Vagina (tissue), 2 donors: ENCODE results near the gene PYDC2. TPM values are rescaled to one million over a fixed set of nuclear protein-coding genes. Genes with fewer than 3 reads are reported as not detected.

ENCODE experiments used
- DNase-seq, 2 donors: peaks; one replicate each; pipeline ENCODE4 v3.0.0-alpha.2; 2017; ENCODE audit errors: extremely low spot score in 2 of 2
- H3K27ac ChIP-seq: fragments of 200-600 bp; sonication (generic); one replicate; pipeline ENCODE4 v1.5.1; 2019
- H3K27me3 ChIP-seq: fragments of 200-600 bp; sonication (generic); one replicate; pipeline ENCODE4 v1.5.1; 2019
- H3K36me3 ChIP-seq, 2 donors: fragments of 200-600 bp; sonication (generic); one replicate each; pipeline ENCODE4 v1.5.1; 2017 to 2019
- H3K4me1 ChIP-seq: fragments of 200-600 bp; sonication (generic); one replicate; pipeline ENCODE4 v1.5.1; 2019
- H3K4me3 ChIP-seq, 2 donors: fragments of 200-600 bp; sonication (generic); 1 replicate in 1 of 2; 2 replicates in 1 of 2; pipeline ENCODE4 v1.5.1; 2016 to 2019
- H3K9me3 ChIP-seq: fragments of 200-600 bp; sonication (generic); one replicate; pipeline ENCODE4 v1.5.1; 2019
- POLR2A ChIP-seq, 2 donors: fragments of 450-650 bp; IDR thresholded peaks; one replicate each; pipeline ENCODE4 v1.6.1; 2017; ENCODE audit warnings: antibody characterized with exemption in 2 of 2, mild to moderate bottlenecking in 2 of 2, moderate library complexity in 2 of 2
- POLR2AphosphoS5 ChIP-seq, 2 donors: sonication (generic); formaldehyde crosslinking; IDR thresholded peaks; one replicate each; pipeline ENCODE4 v1.9.0; 2017; ENCODE audit warnings: antibody characterized with exemption in 2 of 2, mild to moderate bottlenecking in 2 of 2, low read depth in 1 of 2; ENCODE audit not compliant: insufficient read depth in 1 of 2
- intact Hi-C: fragments of 100-400 bp; cut with DNase I; formaldehyde crosslinking; loops from one replicate; pipeline ENCODE4 v1.15.1; 2023
- total RNA-seq: library from RNA; depleted of rRNA; stranded (reverse); fragments of >200 nt; gene quantifications from one replicate; pipeline ENCODE4 v1.2.3, GENCODE V29; 2016
- TF ChIP-seq, protein P1 (sequence below), 3 experiments: fragments of 450-650 bp in 2 of 3; fragments of 200-600 bp in 1 of 3; sonication (generic) in 1 of 3; IDR thresholded peaks; one replicate each; pipeline ENCODE4 v1.5.1; 2017 to 2019; ENCODE audit warnings: antibody characterized with exemption in 3 of 3, mild to moderate bottlenecking in 2 of 3, moderate library complexity in 2 of 3

Gene PYDC2
- total RNA-seq, 1 donor from 2014 or later: not detected

DNA sequence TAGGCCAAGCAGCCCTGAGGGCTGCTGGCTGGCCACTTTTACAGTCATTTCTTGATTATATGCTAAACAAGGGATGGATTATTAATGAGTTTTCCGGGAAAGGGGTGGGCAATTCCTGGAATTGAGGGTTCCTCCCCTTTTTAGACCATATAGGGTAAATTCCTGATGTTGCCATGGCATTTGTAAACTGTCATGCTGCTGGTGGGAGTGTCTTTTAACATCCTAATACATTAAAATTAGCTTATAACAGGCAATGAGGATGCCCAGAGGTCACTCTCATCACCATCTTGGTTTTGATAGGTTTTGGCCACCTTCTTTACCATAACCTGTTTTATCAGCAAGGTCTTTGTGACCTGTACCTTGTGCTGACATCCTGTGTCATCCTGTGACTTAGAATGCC, 11.7 kb upstream of the PYDC2 start:
- H3K27me3 ChIP-seq: no peaks in the 10 kb centered on the region
- H3K9me3 ChIP-seq: no peaks in the 10 kb centered on the region
- TF ChIP-seq POLR2AphosphoS5 (IDR thresholded peaks at IDR 0.05; ENCODE audit: insufficient read depth in 1 of 2, low read depth in 1 of 2): no peak
- TF ChIP-seq, protein P1, sequence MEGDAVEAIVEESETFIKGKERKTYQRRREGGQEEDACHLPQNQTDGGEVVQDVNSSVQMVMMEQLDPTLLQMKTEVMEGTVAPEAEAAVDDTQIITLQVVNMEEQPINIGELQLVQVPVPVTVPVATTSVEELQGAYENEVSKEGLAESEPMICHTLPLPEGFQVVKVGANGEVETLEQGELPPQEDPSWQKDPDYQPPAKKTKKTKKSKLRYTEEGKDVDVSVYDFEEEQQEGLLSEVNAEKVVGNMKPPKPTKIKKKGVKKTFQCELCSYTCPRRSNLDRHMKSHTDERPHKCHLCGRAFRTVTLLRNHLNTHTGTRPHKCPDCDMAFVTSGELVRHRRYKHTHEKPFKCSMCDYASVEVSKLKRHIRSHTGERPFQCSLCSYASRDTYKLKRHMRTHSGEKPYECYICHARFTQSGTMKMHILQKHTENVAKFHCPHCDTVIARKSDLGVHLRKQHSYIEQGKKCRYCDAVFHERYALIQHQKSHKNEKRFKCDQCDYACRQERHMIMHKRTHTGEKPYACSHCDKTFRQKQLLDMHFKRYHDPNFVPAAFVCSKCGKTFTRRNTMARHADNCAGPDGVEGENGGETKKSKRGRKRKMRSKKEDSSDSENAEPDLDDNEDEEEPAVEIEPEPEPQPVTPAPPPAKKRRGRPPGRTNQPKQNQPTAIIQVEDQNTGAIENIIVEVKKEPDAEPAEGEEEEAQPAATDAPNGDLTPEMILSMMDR (IDR thresholded peaks at IDR 0.05): no peak
- TF ChIP-seq POLR2A (IDR thresholded peaks at IDR 0.05): no peak
- intact Hi-C loops: no loop called here
- DNase-seq: no peak
- H3K27ac ChIP-seq: no peak overlapping the region
- no peak overlapping the region for H3K4me3 ChIP-seq
- no peaks in the 10 kb centered on the region for H3K4me1 ChIP-seq
- no peaks in the 10 kb centered on the region for H3K36me3 ChIP-seq

GRCh38 chr3:191455257-191455952, 5.6 kb upstream of the PYDC2 start:
- Histone ChIP-seq H3K27me3 (no peaks in the 10 kb centered on the region), H3K36me3 (no peaks in the 10 kb centered on the region), H3K9me3 (no peaks in the 10 kb centered on the region), H3K27ac (no peak overlapping the region), H3K4me1 (no peaks in the 10 kb centered on the region), H3K4me3 (no peak overlapping the region)
- DNase-seq: no peak
- intact Hi-C loops: no loop called here
- TF ChIP-seq POLR2AphosphoS5 (IDR thresholded peaks at IDR 0.05; ENCODE audit: insufficient read depth in 1 of 2, low read depth in 1 of 2): no peak

DNA sequence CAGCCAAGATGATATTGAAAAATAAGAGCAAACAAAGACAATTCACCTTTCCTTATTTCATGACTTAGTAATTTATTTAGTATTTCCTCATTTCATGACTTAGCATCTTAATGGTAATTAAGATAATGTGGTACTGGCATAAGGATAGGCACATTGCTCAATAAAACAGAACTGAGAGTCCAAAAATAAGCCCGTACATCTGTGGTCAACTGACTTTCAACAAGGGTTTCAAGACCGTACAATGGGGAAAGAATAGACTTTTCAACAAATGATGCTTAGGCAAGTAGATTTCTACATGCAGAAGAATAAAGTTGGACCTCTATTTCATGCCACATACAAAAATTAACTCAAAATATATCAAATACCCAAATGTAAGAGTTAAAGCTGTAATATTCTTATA, 603 bp upstream of the PYDC2 start:
- intact Hi-C loops: no loop called here
- Histone ChIP-seq H3K27ac (no peak overlapping the region), H3K4me3 (no peak overlapping the region), H3K4me1 (no peaks in the 10 kb centered on the region), H3K27me3 (no peaks in the 10 kb centered on the region), H3K9me3 (no peaks in the 10 kb centered on the region), H3K36me3 (no peaks in the 10 kb centered on the region)
- no peak for DNase-seq
- TF ChIP-seq, protein P1 (IDR thresholded peaks at IDR 0.05): no peak
- no peak for TF ChIP-seq POLR2A (IDR thresholded peaks at IDR 0.05)
- TF ChIP-seq POLR2AphosphoS5 (IDR thresholded peaks at IDR 0.05; ENCODE audit: insufficient read depth in 1 of 2, low read depth in 1 of 2): no peak

DNA sequence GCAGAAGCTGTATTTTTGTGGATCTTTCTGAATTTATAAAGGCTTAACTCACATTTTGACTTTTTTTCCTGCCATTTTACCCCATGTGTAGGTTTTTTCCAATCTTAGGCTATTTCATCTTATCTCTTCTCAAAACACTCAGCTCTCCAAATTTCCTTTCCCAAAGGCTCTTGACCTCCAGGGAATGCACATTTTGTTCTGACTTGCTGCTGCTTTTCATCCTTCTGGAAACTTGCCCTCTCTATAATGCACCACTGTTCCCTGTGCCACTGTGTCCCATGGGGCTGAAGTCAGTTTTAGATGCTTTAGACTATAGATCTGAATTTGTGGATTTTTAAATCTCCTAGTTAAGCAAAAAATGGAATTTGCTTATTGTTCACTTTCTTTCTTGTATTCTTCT, 9.1 kb downstream of the PYDC2 start:
- H3K9me3 ChIP-seq: no peaks in the 10 kb centered on the region
- intact Hi-C loops: no loop called here
- TF ChIP-seq POLR2AphosphoS5 (IDR thresholded peaks at IDR 0.05; ENCODE audit: insufficient read depth in 1 of 2, low read depth in 1 of 2) (no peak), POLR2A (IDR thresholded peaks at IDR 0.05) (no peak)
- TF ChIP-seq, protein P1 (IDR thresholded peaks at IDR 0.05): no peak

GRCh38 chr3:191470545-191470944, 9.6 kb downstream of the PYDC2 start:
- TF ChIP-seq POLR2AphosphoS5 (IDR thresholded peaks at IDR 0.05; ENCODE audit: insufficient read depth in 1 of 2, low read depth in 1 of 2) (no peak), POLR2A (IDR thresholded peaks at IDR 0.05) (no peak)
- TF ChIP-seq, protein P1 (IDR thresholded peaks at IDR 0.05): no peak
- Histone ChIP-seq H3K9me3 (no peaks in the 10 kb centered on the region), H3K27me3 (no peaks in the 10 kb centered on the region), H3K36me3 (no peaks in the 10 kb centered on the region), H3K4me3 (no peak overlapping the region), H3K27ac (no peak overlapping the region), H3K4me1 (no peaks in the 10 kb centered on the region)
- intact Hi-C loops: no loop called here
- DNase-seq: no peak

More for the DNA sequence above, 9.1 kb downstream of the PYDC2 start:
- Histone ChIP-seq H3K4me1 (no peaks in the 10 kb centered on the region), H3K36me3 (no peaks in the 10 kb centered on the region), H3K27ac (no peak overlapping the region), H3K27me3 (no peaks in the 10 kb centered on the region), H3K4me3 (no peak overlapping the region)
- no peak for DNase-seq
